K562 (cell line): ENCODE data around the gene LBX1. TPM values are rescaled to one million over a fixed set of nuclear protein-coding genes. Genes with fewer than 3 reads are reported as not detected.

Experiments used
- ATAC-seq: fragments of 200-7000 bp; cut with Tn5 transposase; 3 replicates; pipeline ENCODE4 v1.9.1; 2020; ENCODE audit warnings: moderate library complexity
- BruUV-seq: library from RNA; stranded (reverse); fragments of 400-500 nt; replicated peaks from 2 replicates; lab custom pipeline; 2021; lab: Mats Ljungman, UMichigan
- CTCF ChIA-PET: fragments of 300-600 bp; formaldehyde crosslinking; extraction: SDS; loops from one replicate; lab custom pipeline; 2021; ENCODE audit warnings: low intra/inter-chr PET ratio; lab: Yijun Ruan, JAX
- POLR2A ChIA-PET: fragments of 300-600, 350-650 bp; sonication (Branson Sonifier 250); formaldehyde crosslinking; extraction: SDS; loops from one replicate; lab custom pipeline; 2021; ENCODE audit warnings: antibody characterized with exemption, inconsistent platforms; lab: Yijun Ruan, JAX
- DNase-seq, 4 experiments: peaks; one replicate each; pipeline versions ENCODE4 v3.0.0 to v3.0.0-alpha.2; 2011 to 2018; ENCODE audit warnings: low spot score in 3 of 4, mixed read lengths in 3 of 4; ENCODE audit errors: extremely low read depth in 1 of 4
- FAIRE-seq: peaks from 2 replicates; lab custom pipeline; 2011; peaks lifted over from hg19 to GRCh38; lab: Jason Lieb, UNC
- H2AFZ ChIP-seq: 2 replicates; pipeline ENCODE4 v1.6.0; 2011; ENCODE audit warnings: low read depth, low read length, control low read depth, inconsistent platforms
- H3K27ac ChIP-seq: fragments of 200-600 bp; 3 replicates; pipeline ENCODE4 v1.8.0; 2011; ENCODE audit warnings: low read depth, mild to moderate bottlenecking, control low read depth, inconsistent platforms, low read length, moderate library complexity, mixed read lengths; ENCODE audit errors: extremely low read depth
- H3K27me3 ChIP-seq, 2 experiments: fragments of 300-600 bp in 1 of 2; 2 replicates in 1 of 2; 3 replicates in 1 of 2; pipeline versions ENCODE4 v1.6.0 to v1.8.0; 2011; ENCODE audit warnings: inconsistent platforms in 2 of 2, low read length in 2 of 2, mild to moderate bottlenecking in 1 of 2, mixed read lengths in 1 of 2, moderate library complexity in 1 of 2; ENCODE audit not compliant: control insufficient read depth in 2 of 2, insufficient read depth in 2 of 2
- H3K36me3 ChIP-seq: fragments of 300-600 bp; 3 replicates; pipeline ENCODE4 v1.8.0; 2011; ENCODE audit warnings: mild to moderate bottlenecking, low read length, inconsistent platforms; ENCODE audit not compliant: control insufficient read depth, insufficient read depth
- H3K4me1 ChIP-seq, 2 experiments: fragments of 200-600 bp in 1 of 2; replicated peaks in 1 of 2; 2 replicates in 1 of 2; 3 replicates in 1 of 2; pipeline versions ENCODE4 v1.5.1 to v1.8.0; 2011; ENCODE audit warnings: inconsistent platforms in 2 of 2, low read length in 2 of 2, mild to moderate bottlenecking in 1 of 2, mixed read lengths in 1 of 2, moderate library complexity in 1 of 2; ENCODE audit not compliant: control insufficient read depth in 2 of 2, insufficient read depth in 2 of 2
- H3K4me2 ChIP-seq: 2 replicates; pipeline ENCODE4 v1.6.1; 2011; ENCODE audit warnings: low read length, control low read depth, inconsistent platforms, mixed read lengths; ENCODE audit not compliant: insufficient read depth
- H3K4me3 ChIP-seq: fragments of 200-600 bp; sonication (generic), shearing (Covaris generic); 2 replicates; pipeline ENCODE4 v1.5.1; 2016; ENCODE audit warnings: control low read depth, inconsistent platforms
- H3K79me2 ChIP-seq: fragments of 200-600 bp; 3 replicates; pipeline ENCODE4 v1.8.0; 2011; ENCODE audit warnings: low read length, inconsistent platforms; ENCODE audit not compliant: control insufficient read depth, insufficient read depth
- H3K9ac ChIP-seq, 2 experiments: 2 replicates each; pipeline versions ENCODE4 v1.6.0 to v1.6.1; 2011; ENCODE audit warnings: low read depth in 2 of 2, low read length in 2 of 2, control low read depth in 1 of 2, inconsistent platforms in 1 of 2, mild to moderate bottlenecking in 1 of 2, mixed read lengths in 1 of 2; ENCODE audit not compliant: insufficient read depth in 1 of 2
- H3K9me1 ChIP-seq: one replicate; pipeline ENCODE4 v1.6.0; 2011; ENCODE audit warnings: inconsistent platforms, mild to moderate bottlenecking, low read length, moderate library complexity; ENCODE audit not compliant: control insufficient read depth, insufficient read depth
- H3K9me3 ChIP-seq: replicated peaks from 2 replicates; pipeline ENCODE4 v1.5.1; 2011; ENCODE audit warnings: low read depth, low read length, inconsistent platforms; ENCODE audit not compliant: control insufficient read depth, insufficient read depth
- H4K20me1 ChIP-seq: replicated peaks from 2 replicates; pipeline ENCODE4 v1.6.1; 2011; ENCODE audit warnings: low read length, inconsistent platforms, mixed read lengths; ENCODE audit not compliant: control insufficient read depth, insufficient read depth
- AFF4 ChIP-seq: sonication (generic); formaldehyde crosslinking; IDR thresholded peaks from 2 replicates; pipeline ENCODE4 v1.8.0; 2023; ENCODE audit warnings: mild to moderate bottlenecking, missing genetic modification reagents
- ELF1 ChIP-seq: fragments of 200-800 bp; sonication (Bioruptor generic); IDR thresholded peaks from 2 replicates; pipeline ENCODE4 v1.6.1; 2016; ENCODE audit warnings: missing genetic modification characterization, missing compliant biosample characterization
- GATA2 ChIP-seq: sonication (generic); formaldehyde crosslinking; IDR thresholded peaks from 2 replicates; pipeline ENCODE4 v1.4.0; 2020; ENCODE audit warnings: mild to moderate bottlenecking, missing genetic modification reagents
- GTF2B ChIP-seq: IDR thresholded peaks from 2 replicates; pipeline ENCODE4 v1.6.1; 2011; ENCODE audit not compliant: insufficient read length; ENCODE audit errors: extremely low read depth
- HCFC1 ChIP-seq: IDR thresholded peaks from 2 replicates; pipeline ENCODE4 v1.6.1; 2012; ENCODE audit warnings: low read depth, low read length, improper control_type of control experiment
- HMGN3 ChIP-seq: IDR thresholded peaks from 2 replicates; pipeline ENCODE4 v1.6.1; 2011; ENCODE audit warnings: borderline replicate concordance, low read depth, mild to moderate bottlenecking, mixed read lengths, low read length; ENCODE audit not compliant: insufficient read length; ENCODE audit errors: extremely low read depth
- ILK ChIP-seq: fragments of 450-650 bp; IDR thresholded peaks from 2 replicates; pipeline ENCODE4 v1.6.1; 2016; ENCODE audit warnings: missing genetic modification characterization, low read depth, mild to moderate bottlenecking, missing compliant biosample characterization, moderate library complexity, borderline replicate concordance
- MAFF ChIP-seq: IDR thresholded peaks from 2 replicates; pipeline ENCODE4 v1.6.1; 2012; ENCODE audit warnings: low read length, improper control_type of control experiment
- PURB ChIP-seq: sonication (generic); formaldehyde crosslinking; IDR thresholded peaks from 2 replicates; pipeline ENCODE4 v1.9.0; 2021; ENCODE audit warnings: low read depth, mild to moderate bottlenecking, missing genetic modification reagents
- SUPT5H ChIP-seq: fragments of 450-650 bp; IDR thresholded peaks from 2 replicates; pipeline ENCODE4 v1.6.1; 2016
- TCFL5 ChIP-seq: fragments of 250-450 bp; sonication (Bioruptor Pico); conservative IDR thresholded peaks from 2 replicates; pipeline ENCODE4 v1.6.1; 2021; ENCODE audit warnings: mild to moderate bottlenecking, moderate library complexity, matching md5 sums
- ZFP91 ChIP-seq: sonication (generic); formaldehyde crosslinking; IDR thresholded peaks from 2 replicates; pipeline ENCODE4 v1.8.0; 2022; ENCODE audit warnings: mild to moderate bottlenecking, missing genetic modification reagents
- ZNF23 ChIP-seq: fragments of 250-450 bp; sonication (Bioruptor Pico); IDR thresholded peaks from 2 replicates; pipeline ENCODE4 v1.4.0; 2020; ENCODE audit warnings: mild to moderate bottlenecking
- ZNF551 ChIP-seq: fragments of 250-450 bp; sonication (Bioruptor Pico); IDR thresholded peaks from 2 replicates; pipeline ENCODE4 v1.5.0; 2021; ENCODE audit warnings: mild to moderate bottlenecking, moderate library complexity
- WGBS: fragments of 100-300 bp; shearing (Covaris generic); methylation state at CpG from one replicate; pipeline ENCODE4 v1.1.6; 2016; ENCODE audit warnings: low coverage, mixed read lengths; ENCODE audit not compliant: insufficient coverage; ENCODE audit errors: missing lambda C conversion rate; 5-methylcytosine and 5-hydroxymethylcytosine counted together
- in situ Hi-C: fragments of 300-500 bp; cut with MboI; formaldehyde crosslinking; loops from 4 replicates; pipeline ENCODE4 v1.15.0; 2018; ENCODE audit warnings: inconsistent platforms, mixed read lengths
- intact Hi-C: fragments of 100-400 bp; cut with micrococcal nuclease; formaldehyde crosslinking; loops from 2 replicates; pipeline ENCODE4 v1.14.2; 2022
- polyA plus RNA-seq, 8 experiments: library from polyadenylated mRNA; depleted of rRNA in 4 of 8; stranded (reverse) in 5 of 8; unstranded in 3 of 8; fragments of >200 nt; fragmentation: Nextera tagmentation in 2 of 8; fragmentation: Illumina TruSeq in 1 of 8; extraction: Ambion mirVana in 2 of 8; extraction: Trizol in 1 of 8; gene quantifications; 2 replicates each; pipeline versions ENCODE4 v1.2.1 to v1.2.3, GENCODE V29; 2011 to 2014; ENCODE audit warnings: inconsistent platforms in 1 of 8, missing spikeins in 1 of 8
- total RNA-seq, 7 experiments: library from RNA; depleted of rRNA in 6 of 7; stranded (reverse); fragments of >200 nt in 6 of 7; fragmentation: Illumina TruSeq in 2 of 7; extraction: Trizol in 2 of 7; gene quantifications; 2 replicates each; pipeline versions ENCODE4 v1.2.1 to v1.2.3, GENCODE V29; 2011 to 2021; ENCODE audit warnings: low replicate concordance in 1 of 7

LBX1 gene
- total and polyA plus RNA-seq, 9 of the 15 experiments (the other 6 are each of a cell fraction or from before 2014, with no cell fraction given), result not detected

- H2AFZ ChIP-seq, result no peak overlapping the region
- no peaks in the 10 kb centered on the region; the same call in none of the 2 replicates for H4K20me1 ChIP-seq
- TF ChIP-seq ZNF23 (CRISPR knock-in tag), result no peak
- no peak for TF ChIP-seq PURB (CRISPR knock-in tag)
- no peak for TF ChIP-seq SUPT5H
- no peak for TF ChIP-seq GATA2
- TF ChIP-seq HMGN3, result no peak
- TF ChIP-seq TCFL5, result no peak
- TF ChIP-seq ILK (tag), result no peak
- no peak for TF ChIP-seq MAFF
- TF ChIP-seq ZNF551 (CRISPR knock-in tag), result no peak
- TF ChIP-seq HCFC1, result no peak
- TF ChIP-seq ELF1 (tag), result no peak
- no peak for TF ChIP-seq ZFP91 (CRISPR knock-in tag)
- TF ChIP-seq AFF4 (CRISPR knock-in tag), result no peak
- no peak for TF ChIP-seq GTF2B
- H3K9me3 ChIP-seq, result no peaks in the 10 kb centered on the region
- no peak overlapping the region for H3K27ac ChIP-seq
- no peak for ATAC-seq
- H3K79me2 ChIP-seq, result no peaks in the 10 kb centered on the region
- CTCF ChIA-PET, result no interaction called here
- peaks cover 0 to 51% of the 10 kb centered on the region in 2 experiments; a peak in 3 of 5 replicates for H3K4me1 ChIP-seq
- peaks cover 27 to 81% of the 10 kb centered on the region in 2 experiments; a peak in 4 of 5 replicates for H3K27me3 ChIP-seq
- POLR2A ChIA-PET, result no interaction called here
- no peak overlapping the region for H3K4me2 ChIP-seq
- no peak overlapping the region for H3K4me3 ChIP-seq
- intact Hi-C loops (no loop called here), in situ Hi-C loops (loop anchor here (10.0 to 25.0 kb wide), 2 partner anchors 226 to 869 kb away; no protein-coding TSS in a partner anchor)
- DNase-seq, result no peak
- no peak overlapping the region; a peak in 1 of 4 replicates for H3K9ac ChIP-seq
- WGBS, result 5% methylated on average over 19 of the region's 27 CpGs
- FAIRE-seq, result no peak
- H3K36me3 ChIP-seq, result no peaks in the 10 kb centered on the region
- no TSS peak for BruUV-seq
- no peaks in the 10 kb centered on the region for H3K9me1 ChIP-seq
These were observed 10.7 kb downstream of the LBX1 start for GRCh38 chr10:101218351-101219138.
